C4-2B (cell line): ENCODE measurements around the gene ZFP42.

Experiments used
- ZFX ChIP-seq: fragments of 450-650 bp; IDR thresholded peaks from 2 replicates; pipeline ENCODE4 v1.6.1; 2017
- TF ChIP-seq, protein P1 (sequence below): fragments of 450-650 bp; conservative IDR thresholded peaks from 2 replicates; pipeline ENCODE4 v1.5.1; 2017; ENCODE audit warnings: mild to moderate bottlenecking

DNA sequence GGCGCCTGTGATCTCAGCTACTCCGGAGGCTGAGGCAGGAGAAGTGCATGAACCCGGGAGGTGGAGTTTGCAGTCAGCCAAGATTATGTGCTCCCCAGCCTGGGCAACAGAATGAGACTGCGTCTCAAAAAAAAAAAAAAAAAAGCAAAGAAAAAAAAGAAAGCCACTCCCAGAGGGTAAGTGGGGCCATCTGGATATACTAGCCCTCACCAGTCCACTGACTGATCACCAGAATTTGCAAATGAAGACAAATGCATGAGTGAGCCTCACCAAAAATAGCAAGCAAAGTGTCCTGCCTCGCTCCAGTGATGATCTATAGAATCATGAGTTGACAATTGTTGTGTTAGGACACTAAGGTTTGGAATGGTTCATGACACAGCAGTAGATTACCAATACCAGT lies 47.6 kb downstream of the ZFP42 start:
- TF ChIP-seq, protein P1, sequence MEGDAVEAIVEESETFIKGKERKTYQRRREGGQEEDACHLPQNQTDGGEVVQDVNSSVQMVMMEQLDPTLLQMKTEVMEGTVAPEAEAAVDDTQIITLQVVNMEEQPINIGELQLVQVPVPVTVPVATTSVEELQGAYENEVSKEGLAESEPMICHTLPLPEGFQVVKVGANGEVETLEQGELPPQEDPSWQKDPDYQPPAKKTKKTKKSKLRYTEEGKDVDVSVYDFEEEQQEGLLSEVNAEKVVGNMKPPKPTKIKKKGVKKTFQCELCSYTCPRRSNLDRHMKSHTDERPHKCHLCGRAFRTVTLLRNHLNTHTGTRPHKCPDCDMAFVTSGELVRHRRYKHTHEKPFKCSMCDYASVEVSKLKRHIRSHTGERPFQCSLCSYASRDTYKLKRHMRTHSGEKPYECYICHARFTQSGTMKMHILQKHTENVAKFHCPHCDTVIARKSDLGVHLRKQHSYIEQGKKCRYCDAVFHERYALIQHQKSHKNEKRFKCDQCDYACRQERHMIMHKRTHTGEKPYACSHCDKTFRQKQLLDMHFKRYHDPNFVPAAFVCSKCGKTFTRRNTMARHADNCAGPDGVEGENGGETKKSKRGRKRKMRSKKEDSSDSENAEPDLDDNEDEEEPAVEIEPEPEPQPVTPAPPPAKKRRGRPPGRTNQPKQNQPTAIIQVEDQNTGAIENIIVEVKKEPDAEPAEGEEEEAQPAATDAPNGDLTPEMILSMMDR, result no peak
- TF ChIP-seq ZFX, result no peak
